ENCODE data around the gene BID. TPM values are rescaled to one million over a fixed set of nuclear protein-coding genes. Genes with fewer than 3 reads are reported as not detected.

The BID gene
- total and polyA plus RNA-seq, 2 donors from 2014 or later, result 10.6 to 12.5 TPM

DNA sequence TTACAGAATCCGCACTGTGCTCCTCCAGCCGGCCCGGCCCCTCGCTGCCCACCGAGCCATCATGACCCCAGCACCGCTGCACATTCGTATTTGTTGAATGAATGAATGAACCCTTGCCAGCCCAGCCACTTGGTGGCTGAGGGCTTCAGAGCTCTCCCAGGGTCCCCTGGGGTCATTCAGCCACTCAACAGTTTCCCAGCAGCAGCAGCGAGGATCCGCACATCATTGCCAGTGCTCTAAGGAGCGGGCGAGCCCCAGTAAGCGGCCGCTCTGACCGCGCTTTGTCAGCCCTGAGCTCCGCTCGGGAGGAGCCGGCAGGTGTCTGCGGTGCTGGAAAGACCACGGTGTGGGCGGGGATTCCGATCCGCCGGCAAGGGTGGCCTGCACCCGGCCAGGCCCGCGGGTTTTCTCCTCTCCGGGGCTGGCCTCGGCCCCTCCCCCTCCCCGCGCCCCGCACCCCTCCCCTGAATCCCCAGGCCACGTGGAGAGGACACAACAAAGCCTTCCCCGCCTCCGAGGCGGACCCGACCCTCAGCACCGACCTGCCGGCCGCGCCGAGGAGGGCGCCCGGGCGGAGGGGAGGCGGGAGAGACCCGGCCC lies 563 bp downstream of the BID start:
- Histone ChIP-seq H3K4me3 (ENCODE audit: low read length in 3 of 3) (peak overlapping the region in 2 of 3 donors; percentile 47), H3K36me3 (ENCODE audit: control insufficient read depth in 2 of 3, insufficient read depth in 3 of 3, low read length in 3 of 3) (no peaks in the 10 kb centered on the region), H3K4me1 (ENCODE audit: control insufficient read depth in 2 of 3, insufficient read depth in 2 of 3, low read depth in 1 of 3, low read length in 3 of 3) (peaks cover 0 to 7% (median 0%) of the 10 kb centered on the region in 3 donors), H3K9me3 (ENCODE audit: control insufficient read depth in 2 of 3, insufficient read depth in 1 of 3, low read length in 3 of 3) (no peaks in the 10 kb centered on the region), H3K9ac (ENCODE audit: low read length in 3 of 3) (peak overlapping the region in 1 of 3 donors; percentile 55), H3K27me3 (ENCODE audit: control insufficient read depth, insufficient read depth, low read length) (no peaks in the 10 kb centered on the region), H3K27ac (ENCODE audit: low read depth in 2 of 2, low read length in 2 of 2) (no peak overlapping the region)
- DNase-seq (peak in 4 of 5 donors; percentile 66 to 87 (median 68)), FAIRE-seq (no peak)
- TF ChIP-seq, protein P1, sequence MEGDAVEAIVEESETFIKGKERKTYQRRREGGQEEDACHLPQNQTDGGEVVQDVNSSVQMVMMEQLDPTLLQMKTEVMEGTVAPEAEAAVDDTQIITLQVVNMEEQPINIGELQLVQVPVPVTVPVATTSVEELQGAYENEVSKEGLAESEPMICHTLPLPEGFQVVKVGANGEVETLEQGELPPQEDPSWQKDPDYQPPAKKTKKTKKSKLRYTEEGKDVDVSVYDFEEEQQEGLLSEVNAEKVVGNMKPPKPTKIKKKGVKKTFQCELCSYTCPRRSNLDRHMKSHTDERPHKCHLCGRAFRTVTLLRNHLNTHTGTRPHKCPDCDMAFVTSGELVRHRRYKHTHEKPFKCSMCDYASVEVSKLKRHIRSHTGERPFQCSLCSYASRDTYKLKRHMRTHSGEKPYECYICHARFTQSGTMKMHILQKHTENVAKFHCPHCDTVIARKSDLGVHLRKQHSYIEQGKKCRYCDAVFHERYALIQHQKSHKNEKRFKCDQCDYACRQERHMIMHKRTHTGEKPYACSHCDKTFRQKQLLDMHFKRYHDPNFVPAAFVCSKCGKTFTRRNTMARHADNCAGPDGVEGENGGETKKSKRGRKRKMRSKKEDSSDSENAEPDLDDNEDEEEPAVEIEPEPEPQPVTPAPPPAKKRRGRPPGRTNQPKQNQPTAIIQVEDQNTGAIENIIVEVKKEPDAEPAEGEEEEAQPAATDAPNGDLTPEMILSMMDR (IDR thresholded peaks at IDR 0.05; ENCODE audit: borderline replicate concordance, extremely low read depth, insufficient read depth), result no peak
- intact Hi-C loops (cut with DNase I), result no loop called here

DNA sequence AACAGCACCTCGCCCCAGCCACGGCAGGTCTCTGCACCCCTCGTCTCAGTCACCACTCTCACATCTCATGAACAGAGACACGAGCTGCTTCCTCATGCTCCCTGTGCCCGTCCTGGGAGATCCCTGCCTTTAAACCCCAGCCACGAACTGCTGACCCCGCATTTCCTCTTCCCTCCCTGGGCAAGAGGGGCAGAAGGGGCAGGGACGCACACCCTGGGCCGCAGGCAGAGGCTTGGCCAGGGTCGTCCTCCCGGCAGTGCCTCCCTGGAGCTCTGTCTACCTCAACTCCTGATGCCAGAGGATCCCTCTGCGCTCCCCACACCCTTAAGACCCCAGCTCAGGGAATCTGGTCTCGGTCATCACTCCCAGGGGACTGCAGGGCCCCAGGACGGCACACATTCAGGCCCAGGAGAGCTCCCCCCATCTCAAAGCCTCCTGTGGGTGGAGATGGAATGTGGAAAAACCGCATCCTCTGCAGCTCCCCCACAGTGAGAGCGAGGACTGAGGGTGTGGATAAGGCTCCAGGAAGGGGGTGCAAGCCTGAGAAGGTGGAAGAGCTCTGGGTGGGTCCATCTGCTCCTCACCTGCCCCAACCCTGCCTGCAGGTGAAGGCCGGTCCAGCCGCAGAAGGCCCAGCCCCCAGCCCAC lies 1.2 kb downstream of the BID start:
- no peaks in the 10 kb centered on the region for H3K36me3 ChIP-seq (ENCODE audit: control insufficient read depth in 2 of 3, insufficient read depth in 3 of 3, low read length in 3 of 3)
- no peak overlapping the region for H3K9ac ChIP-seq (ENCODE audit: low read length in 3 of 3)
- intact Hi-C loops (cut with DNase I), result no loop called here
- H3K27ac ChIP-seq (ENCODE audit: low read depth in 2 of 2, low read length in 2 of 2), result no peak overlapping the region
- DNase-seq (peak; percentile 56 to 72 (median 63)), FAIRE-seq (no peak)
- peaks cover 0 to 7% (median 0%) of the 10 kb centered on the region in 3 donors for H3K4me1 ChIP-seq (ENCODE audit: control insufficient read depth in 2 of 3, insufficient read depth in 2 of 3, low read depth in 1 of 3, low read length in 3 of 3)
- no peaks in the 10 kb centered on the region for H3K27me3 ChIP-seq (ENCODE audit: control insufficient read depth, insufficient read depth, low read length)
- peak overlapping the region in 1 of 3 donors; percentile 47 for H3K4me3 ChIP-seq (ENCODE audit: low read length in 3 of 3)
- H3K9me3 ChIP-seq (ENCODE audit: control insufficient read depth in 2 of 3, insufficient read depth in 1 of 3, low read length in 3 of 3), result no peaks in the 10 kb centered on the region
- TF ChIP-seq, protein P1 (IDR thresholded peaks at IDR 0.05; ENCODE audit: borderline replicate concordance, extremely low read depth, insufficient read depth), result no peak

DNA sequence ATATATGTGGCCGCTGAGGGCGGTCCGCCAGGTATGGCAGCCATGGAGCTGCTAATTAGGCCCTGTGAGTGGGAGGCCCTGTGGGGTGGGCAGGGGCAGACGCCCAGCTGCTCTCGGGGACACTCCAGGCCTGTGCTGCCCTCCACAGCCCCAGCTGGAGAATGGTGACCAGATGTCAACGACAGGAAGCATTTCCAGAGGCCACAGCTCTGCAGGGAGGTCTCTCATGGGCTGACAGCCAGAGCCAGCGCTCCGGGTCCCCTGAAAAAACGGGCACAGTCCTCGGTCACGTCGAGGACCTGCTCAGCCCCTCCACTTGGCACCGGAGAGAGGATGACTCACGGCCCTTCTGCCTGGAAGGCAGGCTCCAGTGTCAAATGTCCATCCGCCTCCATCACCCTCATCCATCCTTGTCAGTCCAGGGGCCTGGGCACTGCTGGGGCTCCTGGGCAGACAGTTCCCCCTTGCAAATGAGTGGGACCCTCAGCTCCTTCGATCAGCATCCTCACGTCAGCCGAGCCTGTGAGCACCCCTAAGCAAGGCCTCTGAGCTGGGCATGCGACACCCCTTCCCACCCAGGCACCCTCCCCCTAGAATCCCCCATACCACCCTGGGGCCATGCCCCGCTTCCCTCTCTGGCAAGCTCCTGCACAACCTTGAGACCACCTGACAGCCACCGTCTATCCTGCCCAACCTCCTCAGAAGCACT lies 1.9 kb downstream of the BID start:
- Histone ChIP-seq H3K4me3 (ENCODE audit: low read length in 3 of 3) (no peak overlapping the region), H3K9ac (ENCODE audit: low read length in 3 of 3) (no peak overlapping the region), H3K9me3 (ENCODE audit: control insufficient read depth in 2 of 3, insufficient read depth in 1 of 3, low read length in 3 of 3) (no peaks in the 10 kb centered on the region), H3K27ac (ENCODE audit: low read depth in 2 of 2, low read length in 2 of 2) (no peak overlapping the region), H3K4me1 (ENCODE audit: control insufficient read depth in 2 of 3, insufficient read depth in 2 of 3, low read depth in 1 of 3, low read length in 3 of 3) (peaks cover 0 to 7% (median 0%) of the 10 kb centered on the region in 3 donors), H3K36me3 (ENCODE audit: control insufficient read depth in 2 of 3, insufficient read depth in 3 of 3, low read length in 3 of 3) (no peaks in the 10 kb centered on the region), H3K27me3 (ENCODE audit: control insufficient read depth, insufficient read depth, low read length) (no peaks in the 10 kb centered on the region)
- intact Hi-C loops (cut with DNase I), result no loop called here
- FAIRE-seq (no peak), DNase-seq (peak in 3 of 5 donors; percentile 44 to 72 (median 63))
- TF ChIP-seq, protein P1 (IDR thresholded peaks at IDR 0.05; ENCODE audit: borderline replicate concordance, extremely low read depth, insufficient read depth), result no peak
